Left ventricle myocardium superior (tissue), 1 donor: Measurements from ENCODE around the gene UHRF2. TPM values are rescaled to one million over a fixed set of nuclear protein-coding genes. Genes with fewer than 3 reads are reported as not detected.

Experiments
- ATAC-seq: fragments of 200-7000 bp; cut with Tn5 transposase; one replicate; pipeline ENCODE4 v1.9.1; 2020; ENCODE audit warnings: mild to moderate bottlenecking, moderate library complexity
- DNase-seq: peaks from one replicate; pipeline ENCODE4 v3.0.0-alpha.2; 2020
- intact Hi-C: fragments of 100-400 bp; cut with micrococcal nuclease; formaldehyde crosslinking; loops from one replicate; pipeline ENCODE4 v1.11.0; 2022
- total RNA-seq: library from RNA; stranded (reverse); fragmentation: NEBNext Ultra II Directional; extraction: Animal tissue kit (Norgen Biotek cat#: 25700); gene quantifications from one replicate; pipeline ENCODE4 v1.2.1, GENCODE V29; 2021
- donor health status: DM: no; HTN: yes; CAD: no; lungs with severe emphysema.

Gene UHRF2
- total RNA-seq, 1 donor from 2014 or later: 19.0 TPM

DNA sequence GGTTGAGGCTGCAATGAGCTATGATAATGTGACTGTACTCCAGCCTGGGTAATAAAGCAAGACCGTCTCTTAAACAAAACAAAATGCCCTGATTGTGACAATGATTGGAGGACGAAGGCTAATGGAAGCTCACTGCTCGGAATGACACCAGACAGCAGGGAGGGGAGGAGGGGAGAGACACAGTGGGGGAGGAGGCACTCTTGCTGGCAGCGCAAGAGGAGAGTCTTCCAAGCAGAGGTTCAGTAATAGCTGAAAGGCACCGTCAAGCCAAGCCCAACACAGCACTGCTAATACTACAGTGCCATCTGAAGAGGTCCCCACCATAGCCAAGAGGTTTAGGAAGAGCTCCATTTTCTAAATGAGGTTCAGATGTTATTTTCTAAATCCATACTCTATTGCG is 130.2 kb downstream of the UHRF2 start:
- ATAC-seq (no peak), DNase-seq (no peak)
- intact Hi-C loops: no loop called here

- no peak for DNase-seq
- intact Hi-C loops: no loop called here
- no peak for ATAC-seq
Measured at GRCh38 chr9:6545017-6545691, 132.2 kb downstream of the UHRF2 start.

DNA sequence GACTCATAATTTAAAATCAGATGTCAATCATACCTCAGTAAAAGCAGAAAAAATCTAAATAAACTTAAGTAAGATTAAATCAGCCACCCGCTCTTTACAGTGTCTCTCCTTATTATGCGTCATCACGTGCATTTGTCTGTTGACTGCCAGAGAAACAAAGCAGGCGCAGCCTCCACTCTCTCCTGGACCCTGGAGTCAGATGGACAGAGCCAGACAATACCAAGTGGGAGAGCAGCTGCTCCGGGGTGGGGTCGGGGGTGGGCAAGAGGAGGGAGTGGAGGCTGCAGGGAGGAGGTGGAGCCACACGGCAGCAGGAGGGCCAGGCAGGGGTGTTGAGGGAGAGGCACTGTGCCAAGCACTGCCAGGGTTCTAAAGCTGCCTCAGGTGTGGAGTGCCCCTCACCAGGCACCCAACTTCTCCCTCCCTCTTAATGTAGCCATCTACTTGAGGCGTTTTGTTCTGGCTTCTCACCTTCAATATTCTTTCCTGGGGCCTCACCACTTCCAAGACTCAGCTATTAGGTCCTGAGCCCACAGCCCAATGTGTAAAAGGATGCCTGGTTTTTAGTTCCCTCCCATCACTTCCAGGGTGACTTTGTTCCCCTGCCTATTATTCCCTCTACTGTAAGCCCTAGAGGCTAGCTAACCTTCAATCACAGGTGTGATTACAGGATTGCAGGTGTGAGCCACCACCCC is 136.3 kb downstream of the UHRF2 start:
- intact Hi-C loops: no loop called here
- no peak for DNase-seq
- no peak for ATAC-seq

GRCh38 chr9:6551136-6551535 is 138.1 kb downstream of the UHRF2 start:
- ATAC-seq: no peak
- intact Hi-C loops: no loop called here
- DNase-seq: no peak

GRCh38 chr9:6552033-6552432 is 139.0 kb downstream of the UHRF2 start:
- ATAC-seq: no peak
- no peak for DNase-seq
- intact Hi-C loops: no loop called here

DNA sequence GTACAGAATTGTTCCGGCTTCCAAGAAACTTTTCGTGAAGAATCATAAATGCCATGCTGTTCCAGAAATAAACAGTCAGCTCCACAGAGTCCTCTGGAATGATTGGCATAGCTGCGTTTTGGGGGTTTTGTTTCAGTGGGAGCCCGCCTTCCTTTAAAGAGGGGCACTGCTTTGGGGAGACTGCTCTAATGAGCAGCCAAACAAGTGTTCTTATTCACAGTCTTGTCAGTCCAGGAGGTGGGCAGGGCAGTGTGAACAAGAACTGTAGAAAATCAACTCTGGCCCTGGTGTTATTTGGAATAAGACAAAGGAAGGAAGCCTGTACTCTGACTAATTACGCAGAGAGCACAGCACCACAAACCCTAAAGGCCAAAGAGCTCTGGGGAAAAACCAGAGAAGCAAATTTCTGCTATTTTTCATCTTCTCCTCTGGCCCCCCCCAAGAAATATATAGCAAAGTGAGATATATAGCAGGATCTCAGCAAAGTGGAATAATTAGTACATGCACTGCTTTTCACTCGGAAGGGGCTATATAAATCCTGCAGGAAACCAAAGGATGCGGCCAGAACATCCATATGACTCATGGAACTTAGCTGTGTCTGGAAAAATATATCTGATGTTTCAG is 139.6 kb downstream of the UHRF2 start:
- intact Hi-C loops: no loop called here
- DNase-seq (no peak), ATAC-seq (no peak)

DNA sequence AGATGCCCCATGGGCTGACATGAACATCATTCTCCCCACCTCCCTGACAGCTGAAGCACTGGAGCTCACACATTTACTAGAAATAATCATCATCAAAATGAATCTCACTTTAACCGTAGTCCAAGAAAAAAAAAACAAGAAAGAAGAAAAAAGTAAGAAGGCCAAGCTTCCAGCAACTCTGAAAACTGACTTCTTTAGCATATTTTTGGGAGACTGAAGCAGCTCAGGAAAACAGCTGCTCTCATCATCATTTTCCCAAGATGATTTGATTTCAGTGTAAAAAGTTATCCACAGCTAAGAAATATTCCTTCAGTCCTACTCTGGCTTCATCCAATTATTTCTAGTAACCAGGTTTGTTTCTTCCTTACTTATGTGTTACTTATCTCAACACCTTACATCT is 140.9 kb downstream of the UHRF2 start:
- intact Hi-C loops: no loop called here
- ATAC-seq (no peak), DNase-seq (no peak)

Other genes with a start within 250 kb of the UHRF2 start
- 16.8 TPM for gene IL33, start 197.4 kb upstream of the UHRF2 start, total RNA-seq
- not detected for gene TPD52L3, start 84.8 kb upstream of the UHRF2 start, total RNA-seq
- not detected for gene GLDC, start 232.5 kb downstream of the UHRF2 start, total RNA-seq